Lower leg skin (tissue), 3 donors: ENCODE measurements around the gene KCND2.

Experiments used
- POLR2A ChIP-seq, 2 donors: fragments of 450-650 bp; IDR thresholded peaks; one replicate each; pipeline ENCODE4 v1.6.1; 2016 to 2017; ENCODE audit warnings: antibody characterized with exemption in 2 of 2, mild to moderate bottlenecking in 1 of 2, moderate library complexity in 1 of 2
- TF ChIP-seq, protein P1 (sequence below), 3 donors: fragments of 450-650 bp; IDR thresholded peaks; one replicate each; pipeline ENCODE4 v1.5.1; 2016; ENCODE audit warnings: antibody characterized with exemption in 3 of 3, mild to moderate bottlenecking in 3 of 3, moderate library complexity in 2 of 3

DNA sequence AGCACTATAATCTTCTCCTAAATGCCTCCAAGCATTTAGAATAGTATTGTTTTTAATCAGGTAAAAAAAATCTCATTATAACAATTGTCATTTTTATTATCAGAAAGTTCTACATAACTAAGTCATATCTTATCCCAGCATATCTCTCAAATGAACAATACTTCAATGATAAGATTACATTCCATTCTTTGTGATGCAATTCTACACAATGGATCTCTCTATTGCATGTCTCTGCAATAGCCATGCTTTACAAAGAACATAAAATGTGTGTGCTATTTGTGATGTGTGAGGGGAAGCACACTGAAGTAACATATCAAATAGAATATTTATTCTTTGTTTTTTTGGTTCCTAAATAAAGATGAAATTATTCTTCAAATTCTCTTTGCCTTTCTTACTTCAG lies 389.3 kb downstream of the KCND2 start:
- TF ChIP-seq POLR2A (IDR thresholded peaks at IDR 0.05): no peak
- TF ChIP-seq, protein P1, sequence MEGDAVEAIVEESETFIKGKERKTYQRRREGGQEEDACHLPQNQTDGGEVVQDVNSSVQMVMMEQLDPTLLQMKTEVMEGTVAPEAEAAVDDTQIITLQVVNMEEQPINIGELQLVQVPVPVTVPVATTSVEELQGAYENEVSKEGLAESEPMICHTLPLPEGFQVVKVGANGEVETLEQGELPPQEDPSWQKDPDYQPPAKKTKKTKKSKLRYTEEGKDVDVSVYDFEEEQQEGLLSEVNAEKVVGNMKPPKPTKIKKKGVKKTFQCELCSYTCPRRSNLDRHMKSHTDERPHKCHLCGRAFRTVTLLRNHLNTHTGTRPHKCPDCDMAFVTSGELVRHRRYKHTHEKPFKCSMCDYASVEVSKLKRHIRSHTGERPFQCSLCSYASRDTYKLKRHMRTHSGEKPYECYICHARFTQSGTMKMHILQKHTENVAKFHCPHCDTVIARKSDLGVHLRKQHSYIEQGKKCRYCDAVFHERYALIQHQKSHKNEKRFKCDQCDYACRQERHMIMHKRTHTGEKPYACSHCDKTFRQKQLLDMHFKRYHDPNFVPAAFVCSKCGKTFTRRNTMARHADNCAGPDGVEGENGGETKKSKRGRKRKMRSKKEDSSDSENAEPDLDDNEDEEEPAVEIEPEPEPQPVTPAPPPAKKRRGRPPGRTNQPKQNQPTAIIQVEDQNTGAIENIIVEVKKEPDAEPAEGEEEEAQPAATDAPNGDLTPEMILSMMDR (IDR thresholded peaks at IDR 0.05): no peak
